ENCODE results near the gene CNNM3.
A peak's percentile ranks its signal among the peaks of the same experiment; 100 is the strongest.

Gene CNNM3

DNA sequence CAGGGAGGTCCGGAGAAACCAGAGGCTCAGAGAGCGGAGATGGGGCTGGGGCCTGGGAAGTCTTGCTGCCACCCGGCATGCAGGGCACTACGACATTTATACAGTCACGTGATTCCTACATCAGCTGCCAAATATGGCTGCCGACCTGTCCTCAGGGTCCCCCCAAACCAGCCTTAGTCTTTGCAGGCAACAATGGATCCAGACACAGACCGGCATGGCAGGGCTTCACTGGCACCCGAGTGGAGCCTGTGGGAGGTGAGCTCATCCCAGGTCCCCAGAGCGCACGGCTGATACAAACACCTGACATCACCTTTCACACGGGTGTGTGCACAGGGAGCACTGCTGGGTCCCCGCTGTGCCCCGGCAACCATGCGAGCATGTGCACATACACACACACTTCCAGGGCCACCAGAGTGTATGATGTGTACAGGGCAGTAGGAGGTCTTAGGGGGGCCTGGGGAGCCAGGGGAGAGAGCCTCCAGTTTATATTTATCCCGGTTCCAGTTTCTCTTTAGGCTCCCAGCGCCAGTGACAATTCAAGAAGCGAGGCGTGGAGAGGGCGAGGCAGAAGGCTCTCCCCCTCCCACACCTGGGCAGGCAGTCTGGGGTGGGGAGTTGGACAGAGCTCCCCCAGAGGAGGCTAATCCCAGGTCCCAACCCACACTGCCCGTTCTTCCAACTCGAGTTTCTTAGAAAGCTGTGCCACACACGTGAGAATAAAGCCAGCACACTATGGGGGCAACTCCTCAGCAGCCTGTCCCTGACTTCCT is 51.1 kb downstream of the CNNM3 start:
- DNase-seq = no peak

DNA sequence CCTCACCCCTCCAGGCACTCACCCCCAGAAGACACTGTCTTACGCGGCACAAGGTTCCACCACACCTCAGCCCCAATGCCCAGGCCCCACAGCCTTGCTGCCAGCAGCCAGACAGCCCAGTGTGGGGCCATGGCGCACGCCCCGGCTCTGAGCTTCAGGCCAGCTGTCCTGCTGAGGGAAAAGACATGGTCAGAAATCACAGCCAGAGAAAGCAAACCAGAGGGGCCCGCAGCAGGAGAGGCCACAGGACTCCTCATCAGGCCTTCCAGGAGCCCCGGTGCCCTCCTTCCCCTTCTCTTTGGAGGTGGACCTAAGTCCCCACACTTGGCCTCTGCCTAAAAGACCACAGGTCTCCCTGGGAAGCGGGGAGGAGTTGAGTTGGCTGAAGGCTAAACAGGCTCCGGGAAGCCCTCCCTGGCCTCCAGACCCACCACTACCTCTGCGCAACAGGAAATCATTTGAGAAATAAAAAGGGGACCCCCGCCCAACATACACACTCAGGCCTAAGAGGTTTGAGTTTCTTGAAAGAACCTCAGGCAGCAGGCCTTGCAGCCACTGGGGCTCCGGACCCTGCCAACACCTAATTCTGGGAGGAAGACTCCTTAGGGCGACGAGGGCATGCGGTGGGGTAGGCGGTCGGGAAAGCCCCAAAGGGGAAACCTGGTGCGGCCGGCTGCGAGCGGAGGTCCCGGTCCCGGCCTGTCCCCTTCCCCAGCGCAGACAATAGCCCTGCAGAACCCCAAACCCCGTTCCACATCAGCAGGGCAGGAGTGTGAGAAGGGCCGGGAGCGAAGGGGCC is 51.9 kb downstream of the CNNM3 start:
- no peak for DNase-seq

GRCh38 chr2:96868555-96869280 is 52.6 kb downstream of the CNNM3 start:
- DNase-seq = no peak

GRCh38 chr2:96869281-96869821 is 53.3 kb downstream of the CNNM3 start:
- no peak for DNase-seq

DNA sequence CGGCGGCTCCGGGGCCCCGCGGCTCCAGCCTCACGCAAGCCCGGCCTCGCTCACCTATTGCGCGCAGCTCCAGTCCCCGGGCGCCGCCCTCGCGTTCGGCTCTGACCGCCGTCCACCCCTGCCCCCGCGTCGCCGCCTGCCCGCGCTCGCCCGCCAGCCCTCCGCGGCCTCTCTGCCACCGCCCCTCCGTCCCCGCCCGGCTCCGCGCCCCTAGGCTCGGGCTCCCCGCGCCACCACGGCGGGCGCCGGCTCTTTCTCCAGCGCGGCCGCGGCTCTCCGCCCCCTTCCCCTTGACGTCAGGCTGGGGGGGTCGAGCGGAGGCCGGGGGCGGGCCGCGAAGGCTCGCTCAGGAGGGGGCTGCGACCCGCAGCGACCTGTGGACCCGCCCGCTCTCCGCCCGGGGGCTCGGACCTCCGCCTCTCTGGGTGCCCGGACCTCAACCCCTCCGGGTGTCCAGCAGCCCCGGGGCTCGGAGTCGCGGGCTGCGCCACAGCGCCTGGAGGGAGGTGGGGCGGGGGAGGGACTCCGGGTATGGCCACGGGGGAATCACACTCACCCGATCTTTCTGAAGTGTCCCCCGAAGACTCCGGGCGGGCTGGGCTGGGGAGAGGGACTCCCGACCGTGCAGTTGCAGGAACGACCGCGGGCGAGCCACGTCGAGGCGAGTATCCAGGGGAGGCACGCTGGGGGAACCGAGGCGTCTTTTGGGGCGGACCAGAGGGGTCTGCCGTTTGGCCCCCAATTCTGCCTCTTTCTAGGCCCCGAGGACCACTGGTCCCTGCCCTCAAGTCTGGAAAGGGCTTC is 54.0 kb downstream of the CNNM3 start, which contains the start of gene SEMA4C:
SEMA4C (minus strand) TSS at position 259 of the 804 bp plus-strand sequence. CDS start 2,194 bp downstream, outside the sequence.
- DNase-seq = no peak

DNA sequence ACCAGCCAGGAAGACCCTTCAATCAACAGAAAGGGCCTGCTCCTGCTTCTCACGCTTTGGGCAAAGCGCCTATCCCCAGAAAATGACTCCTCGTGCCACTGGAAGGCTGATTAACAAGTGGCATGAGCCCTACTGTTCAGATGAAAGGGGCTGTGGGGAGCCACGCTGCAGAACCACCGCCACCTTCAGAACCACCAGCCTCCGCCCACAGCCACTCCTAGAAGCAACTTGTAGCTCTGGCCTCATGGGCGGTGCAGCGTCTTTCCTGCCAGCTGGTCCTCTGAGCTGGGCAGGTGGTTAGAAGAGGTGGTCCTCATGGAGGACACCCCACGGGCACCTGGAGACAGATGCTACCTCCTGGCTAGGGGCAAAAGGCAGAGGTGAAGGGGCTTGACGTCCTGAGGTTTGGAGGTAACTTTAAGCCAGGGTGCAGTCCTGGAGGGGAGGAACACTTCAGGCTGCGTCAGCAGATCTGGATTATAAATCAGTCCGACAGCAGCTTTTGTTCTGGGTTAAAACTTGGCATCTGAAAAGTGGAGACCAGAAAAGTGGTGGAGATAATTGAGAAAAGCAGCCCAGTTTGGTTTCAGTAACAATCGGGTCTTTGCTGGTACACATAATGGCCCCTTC is 54.7 kb downstream of the CNNM3 start:
- DNase-seq = no peak

DNA sequence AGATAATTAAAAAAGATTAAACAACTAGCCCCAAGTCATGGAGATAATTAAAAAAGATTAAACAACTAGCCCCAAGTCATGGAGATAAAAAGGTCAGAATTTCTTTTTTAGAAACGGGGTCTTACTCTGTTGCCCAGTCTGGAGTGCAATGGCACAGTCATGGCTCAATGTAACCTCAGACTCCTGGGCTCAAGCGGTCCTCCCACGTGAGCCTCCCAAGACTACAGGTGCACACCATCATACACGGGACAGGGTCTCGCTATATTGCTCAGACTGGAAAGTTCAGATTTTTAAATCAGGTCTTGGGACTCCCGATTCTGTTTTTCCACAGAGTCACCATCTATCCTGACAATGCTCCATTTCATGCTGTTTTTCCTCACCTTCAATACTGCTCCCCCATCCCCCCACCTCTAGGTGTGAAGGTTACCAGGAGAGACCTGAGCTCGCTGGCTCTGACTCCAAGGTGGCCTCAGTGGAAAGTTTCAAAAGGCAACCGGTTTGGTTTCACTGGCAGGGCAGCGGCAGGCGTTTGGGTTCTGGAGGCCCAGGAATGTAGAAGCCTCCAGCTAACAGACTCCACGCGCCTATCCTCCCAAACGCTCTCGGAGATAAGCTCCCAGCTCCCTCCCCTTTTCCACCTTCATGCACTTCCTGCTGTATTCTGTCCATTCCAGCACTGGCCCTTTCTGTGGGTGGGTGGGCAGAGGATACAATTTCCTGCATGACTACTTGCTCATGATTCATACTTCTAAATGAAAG is 56.7 kb downstream of the CNNM3 start:
- no peak for DNase-seq

GRCh38 chr2:96873651-96874096 is 57.6 kb downstream of the CNNM3 start:
- no peak for DNase-seq

GRCh38 chr2:96874198-96874831 is 58.2 kb downstream of the CNNM3 start:
- DNase-seq = no peak

- no peak for DNase-seq
Measured at GRCh38 chr2:96875498-96876268, 59.6 kb downstream of the CNNM3 start.

DNA sequence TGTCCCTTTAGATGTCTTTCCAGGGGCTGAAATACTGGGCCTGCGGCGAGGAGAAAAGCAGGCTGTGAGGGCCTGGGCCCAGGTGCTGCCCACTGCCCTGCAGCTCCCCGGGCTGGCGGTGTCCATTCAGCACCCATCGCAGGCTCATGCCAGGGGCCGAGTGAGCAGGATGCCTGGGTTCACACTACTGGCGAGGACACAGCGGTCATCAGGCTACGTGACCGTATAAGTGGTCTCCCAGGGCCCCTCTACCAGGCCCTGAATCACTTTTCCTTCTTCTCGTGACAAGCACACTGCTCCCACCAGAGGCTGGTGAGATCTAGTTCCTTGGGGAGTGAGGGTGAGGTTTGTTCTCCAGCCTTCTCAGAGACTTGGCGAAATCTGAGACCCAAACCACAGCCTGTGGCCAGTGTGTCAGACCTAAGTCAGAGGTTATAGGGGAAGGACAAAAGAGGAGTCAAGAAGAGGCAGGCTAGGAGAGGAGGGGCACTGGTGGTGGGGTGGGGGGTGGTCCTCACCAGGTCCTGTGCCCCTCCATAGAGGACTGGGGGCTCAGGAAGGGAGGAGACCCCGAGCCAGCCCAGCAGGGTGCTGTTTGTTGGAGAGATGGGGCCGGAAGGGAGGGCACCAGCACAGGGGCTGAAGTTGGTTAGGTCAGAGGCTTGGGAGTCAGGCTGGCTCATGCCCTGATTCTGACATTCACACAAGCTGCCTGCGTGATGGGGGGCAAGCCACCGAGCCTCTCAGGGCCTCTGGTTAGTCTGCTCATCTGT is 60.4 kb downstream of the CNNM3 start:
- DNase-seq = peak; percentile 50

DNA sequence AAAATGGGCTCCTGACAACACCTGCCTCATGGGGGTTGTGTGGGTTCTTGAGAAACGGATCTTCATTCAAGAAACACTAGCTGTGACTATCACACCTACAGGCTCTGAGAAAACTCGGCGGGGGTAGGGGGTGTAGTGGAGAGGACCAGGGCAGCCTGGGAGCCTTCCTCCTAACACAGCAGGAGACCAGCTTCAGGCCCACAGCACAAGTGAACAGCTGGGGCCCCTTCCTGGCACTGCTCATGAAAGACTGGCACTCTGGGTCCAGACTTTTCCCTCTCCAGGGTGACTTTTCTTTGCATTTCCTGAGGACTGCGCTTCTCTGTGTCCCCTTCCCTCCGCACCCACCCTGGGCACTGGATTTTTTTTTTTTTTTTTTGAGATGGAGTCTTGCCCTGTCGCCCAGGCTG is 61.0 kb downstream of the CNNM3 start:
- DNase-seq = peak; percentile 72

- DNase-seq = no peak
Measured at GRCh38 chr2:96877631-96878092, 61.6 kb downstream of the CNNM3 start.

DNA sequence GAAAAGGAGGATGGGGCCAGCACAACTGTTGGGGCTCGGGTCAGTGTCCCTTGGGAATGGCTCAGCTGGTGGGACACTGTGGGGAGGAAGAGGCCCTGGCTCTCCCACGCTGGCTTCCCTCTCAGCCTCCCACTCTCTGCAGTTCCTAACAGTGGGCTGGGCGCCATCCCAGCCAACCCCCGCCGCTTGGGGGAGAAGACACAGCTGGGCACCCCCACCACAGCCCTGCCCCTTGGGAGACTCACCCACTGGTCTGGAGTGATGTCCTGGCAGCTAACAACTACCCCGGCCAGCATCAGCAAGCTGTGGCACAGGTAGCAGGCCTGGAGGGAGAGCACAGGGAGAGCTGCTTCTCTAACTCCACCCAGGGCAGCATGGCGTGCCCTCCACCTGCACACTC is 62.1 kb downstream of the CNNM3 start:
- no peak for DNase-seq

- no peak for DNase-seq
Measured at GRCh38 chr2:96878796-96879544, 62.9 kb downstream of the CNNM3 start.

GRCh38 chr2:96879545-96880040 is 63.5 kb downstream of the CNNM3 start:
- DNase-seq = no peak

DNA sequence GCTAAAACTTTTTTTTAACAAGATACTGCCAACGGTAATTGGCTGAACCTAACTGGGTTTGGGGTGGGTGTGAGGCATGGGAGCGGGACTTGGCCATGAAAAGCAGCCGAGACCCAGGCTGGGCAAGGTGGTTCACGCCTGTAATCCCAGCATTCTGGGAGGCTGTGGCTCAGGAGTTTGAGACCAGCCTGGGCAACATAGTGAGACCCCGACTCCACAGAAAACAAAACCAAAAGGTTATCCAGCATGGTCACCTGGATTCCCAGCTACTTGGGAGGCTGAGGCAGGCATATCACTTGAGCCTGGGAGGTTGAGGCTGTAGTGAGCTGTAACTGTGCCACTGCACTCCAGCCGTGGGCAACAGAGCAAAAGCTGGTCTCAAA is 64.8 kb downstream of the CNNM3 start:
- no peak for DNase-seq
